ENCODE data around the gene NSUN3. TPM values are rescaled to one million over a fixed set of nuclear protein-coding genes. Genes with fewer than 3 reads are reported as not detected.

The NSUN3 gene
- total and polyA plus RNA-seq, 2 of the 8 experiments (the other 6 are each of a cell fraction or from before 2014, with no cell fraction given) = 2.1 to 5.1 TPM

GRCh38 chr3:94082391-94082937 lies 19.6 kb downstream of the NSUN3 start:
- no peak overlapping the region for H3K4ac ChIP-seq (replicated peaks; ENCODE audit: insufficient read length, low read depth, low read length)
- H3K9ac ChIP-seq (replicated peaks in 1 of 4; ENCODE audit: extremely low read depth in 1 of 4, low read depth in 3 of 4, low read length in 3 of 4) = no peak overlapping the region
- no peaks in the 10 kb centered on the region for H3K27me3 ChIP-seq (replicated peaks in 1 of 4; ENCODE audit: control insufficient read depth in 3 of 4, extremely low read depth in 1 of 4, insufficient read depth in 3 of 4, low read length in 3 of 4)
- H3K14ac ChIP-seq (ENCODE audit: insufficient read length) = no peak overlapping the region
- POLR2A ChIA-PET (ENCODE audit: partially characterized antibody) = no interaction called here
- no peak overlapping the region for H3K23ac ChIP-seq (ENCODE audit: insufficient read length)
- WGBS, 2 experiments (ENCODE audit: extremely low coverage in 1 of 2, insufficient coverage in 1 of 2, insufficient read length in 1 of 2, insufficient replicate concordance in 2 of 2, low coverage in 1 of 2, low lambda C conversion rate in 2 of 2, missing lambda C conversion rate in 1 of 2) = 88% methylated on average over 8 of the region's 8 CpGs; no CpG with 5 or more reads in 1 of the 2 experiments
- H2AK5ac ChIP-seq (ENCODE audit: low read depth, low read length) = no peak overlapping the region
- no peak overlapping the region for H4K8ac ChIP-seq (ENCODE audit: extremely low read depth, insufficient read depth, low read length)
- no peak overlapping the region for H2BK15ac ChIP-seq (ENCODE audit: low read length)
- H2BK20ac ChIP-seq (ENCODE audit: low read length) = no peak overlapping the region
- no peak overlapping the region for H3K56ac ChIP-seq (replicated peaks; ENCODE audit: insufficient read length, low read depth, low read length)
- no peak overlapping the region for H3K27ac ChIP-seq (ENCODE audit: low read depth, low read length)
- peaks cover 0 to 1% of the 10 kb centered on the region in 2 experiments for H4K20me1 ChIP-seq (replicated peaks in 1 of 2; ENCODE audit: control insufficient read depth in 1 of 2, insufficient read depth in 2 of 2, low read length in 2 of 2)
- H3K79me1 ChIP-seq (ENCODE audit: low read depth, low read length) = no peaks in the 10 kb centered on the region
- FAIRE-seq = no peak
- H4K91ac ChIP-seq (replicated peaks; ENCODE audit: insufficient read length, low read length) = no peak overlapping the region
- no peak overlapping the region for H3K4me3 ChIP-seq (ENCODE audit: extremely low read depth in 1 of 4, insufficient read depth in 2 of 4, low read depth in 3 of 4, low read length in 4 of 4)
- no peak overlapping the region for H3K4me2 ChIP-seq (ENCODE audit: insufficient read depth in 1 of 2, low read depth in 2 of 2, low read length in 2 of 2)
- no peak overlapping the region for H4K5ac ChIP-seq (ENCODE audit: insufficient read length, low read depth, low read length)
- H3K79me2 ChIP-seq (ENCODE audit: control insufficient read depth in 1 of 2, insufficient read depth in 2 of 2, low read length in 2 of 2) = no peaks in the 10 kb centered on the region
- H2BK12ac ChIP-seq (ENCODE audit: low read depth, low read length) = no peak overlapping the region
- no peak overlapping the region for H2BK120ac ChIP-seq (replicated peaks; ENCODE audit: low read depth, low read length)
- H3K36me3 ChIP-seq (ENCODE audit: control insufficient read depth in 2 of 4, insufficient read depth in 4 of 4, low read length in 3 of 4) = no peaks in the 10 kb centered on the region
- no peak for DNase-seq (ENCODE audit: low read depth in 1 of 2, low spot score in 2 of 2)
- no peaks in the 10 kb centered on the region for H3K23me2 ChIP-seq (ENCODE audit: low read depth, low read length)
- no peaks in the 10 kb centered on the region; a peak in 1 of 7 replicates for H3K4me1 ChIP-seq (replicated peaks in 1 of 4; ENCODE audit: control insufficient read depth in 3 of 4, insufficient read depth in 4 of 4, low read length in 3 of 4)
- H2AFZ ChIP-seq (ENCODE audit: low read length) = no peak overlapping the region
- TF ChIP-seq KDM4A (IDR thresholded peaks at IDR 0.05; ENCODE audit: low read depth, low read length, severe bottlenecking) (no peak), SIX5 (IDR thresholded peaks at IDR 0.05; ENCODE audit: low read depth, low read length) (no peak), TCF12 (IDR thresholded peaks at IDR 0.05; ENCODE audit: low read depth, low read length) (no peak), ASH2L (IDR thresholded peaks at IDR 0.05; ENCODE audit: low read length) (no peak), SIRT6 (IDR thresholded peaks at IDR 0.05; ENCODE audit: low read length) (no peak), CBX8 (IDR thresholded peaks at IDR 0.05; ENCODE audit: borderline replicate concordance, low read depth, low read length) (no peak), FOSL1 (IDR thresholded peaks at IDR 0.05; ENCODE audit: insufficient read depth, low read depth, low read length) (no peak), BRCA1 (IDR thresholded peaks at IDR 0.05; ENCODE audit: low read depth, low read length) (no peak), NRF1 (IDR thresholded peaks at IDR 0.05; ENCODE audit: low read depth, low read length) (no peak), CREB1 (IDR thresholded peaks at IDR 0.05) (no peak), BACH1 (IDR thresholded peaks at IDR 0.05; ENCODE audit: low read length) (no peak), SP1 (IDR thresholded peaks at IDR 0.05; ENCODE audit: low read depth, low read length) (no peak)
- TF ChIP-seq, protein P1, sequence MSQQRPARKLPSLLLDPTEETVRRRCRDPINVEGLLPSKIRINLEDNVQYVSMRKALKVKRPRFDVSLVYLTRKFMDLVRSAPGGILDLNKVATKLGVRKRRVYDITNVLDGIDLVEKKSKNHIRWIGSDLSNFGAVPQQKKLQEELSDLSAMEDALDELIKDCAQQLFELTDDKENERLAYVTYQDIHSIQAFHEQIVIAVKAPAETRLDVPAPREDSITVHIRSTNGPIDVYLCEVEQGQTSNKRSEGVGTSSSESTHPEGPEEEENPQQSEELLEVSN (IDR thresholded peaks at IDR 0.05) = no peak
- CTCF ChIA-PET (ENCODE audit: partially characterized antibody) = interaction anchor here (1.7 kb wide), 1 partner anchor 13 kb away, joined by 9 read pairs; no protein-coding TSS in a partner anchor
- H3K9me3 ChIP-seq (ENCODE audit: insufficient read depth in 2 of 2, low read depth in 1 of 2, low read length in 1 of 2) = no peaks in the 10 kb centered on the region
- H3K18ac ChIP-seq (ENCODE audit: extremely low read depth, low read length) = no peak overlapping the region
- H2BK5ac ChIP-seq (ENCODE audit: low read depth, low read length) = no peak overlapping the region
